GM12801 (cell line): ENCODE measurements around the gene FIG4.

ENCODE experiments used
- CTCF ChIP-seq: IDR thresholded peaks from one replicate; pipeline ENCODE4 v1.5.1; 2011; ENCODE audit warnings: control low read depth; ENCODE audit not compliant: insufficient read length; ENCODE audit errors: extremely low read depth

The FIG4 gene

DNA sequence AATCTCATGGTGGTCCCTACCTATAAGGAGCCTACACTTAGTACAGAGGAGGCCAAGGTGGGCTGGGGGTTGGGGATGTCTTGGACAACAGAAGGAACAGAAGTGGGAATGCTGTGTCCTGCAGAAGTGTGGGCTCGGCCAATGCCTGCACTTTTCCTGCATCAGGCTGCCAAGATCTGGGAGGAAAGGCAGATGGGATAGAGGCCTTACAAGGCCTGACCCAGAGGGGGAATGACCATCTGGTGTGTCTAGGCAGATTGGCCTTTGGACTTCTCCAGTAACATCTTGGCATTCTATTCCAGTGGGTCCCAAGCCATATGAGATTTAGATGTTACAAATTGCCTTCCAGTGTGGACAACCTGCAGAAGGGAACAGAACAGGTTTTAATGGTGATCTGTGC, 162.3 kb downstream of the FIG4 start:
- no peak for TF ChIP-seq CTCF

DNA sequence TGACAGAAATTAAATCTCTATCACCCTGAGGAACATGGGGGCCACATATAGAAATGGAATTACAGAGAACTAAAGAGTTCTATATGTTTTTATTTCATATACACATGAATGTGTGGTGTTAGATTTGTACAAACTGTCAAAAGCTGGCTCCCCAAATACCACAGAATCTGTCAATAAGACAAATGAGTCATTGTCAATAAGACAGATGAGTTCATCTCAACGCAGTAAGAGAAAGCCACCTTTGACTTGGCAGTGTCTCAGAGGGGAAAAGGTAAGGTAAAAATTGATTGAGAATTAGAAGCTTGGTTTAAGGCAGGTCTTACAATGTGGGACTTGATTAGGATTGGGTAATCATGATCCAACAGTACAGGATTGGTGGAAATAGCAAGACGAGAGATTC, 162.9 kb downstream of the FIG4 start:
- TF ChIP-seq CTCF = no peak

DNA sequence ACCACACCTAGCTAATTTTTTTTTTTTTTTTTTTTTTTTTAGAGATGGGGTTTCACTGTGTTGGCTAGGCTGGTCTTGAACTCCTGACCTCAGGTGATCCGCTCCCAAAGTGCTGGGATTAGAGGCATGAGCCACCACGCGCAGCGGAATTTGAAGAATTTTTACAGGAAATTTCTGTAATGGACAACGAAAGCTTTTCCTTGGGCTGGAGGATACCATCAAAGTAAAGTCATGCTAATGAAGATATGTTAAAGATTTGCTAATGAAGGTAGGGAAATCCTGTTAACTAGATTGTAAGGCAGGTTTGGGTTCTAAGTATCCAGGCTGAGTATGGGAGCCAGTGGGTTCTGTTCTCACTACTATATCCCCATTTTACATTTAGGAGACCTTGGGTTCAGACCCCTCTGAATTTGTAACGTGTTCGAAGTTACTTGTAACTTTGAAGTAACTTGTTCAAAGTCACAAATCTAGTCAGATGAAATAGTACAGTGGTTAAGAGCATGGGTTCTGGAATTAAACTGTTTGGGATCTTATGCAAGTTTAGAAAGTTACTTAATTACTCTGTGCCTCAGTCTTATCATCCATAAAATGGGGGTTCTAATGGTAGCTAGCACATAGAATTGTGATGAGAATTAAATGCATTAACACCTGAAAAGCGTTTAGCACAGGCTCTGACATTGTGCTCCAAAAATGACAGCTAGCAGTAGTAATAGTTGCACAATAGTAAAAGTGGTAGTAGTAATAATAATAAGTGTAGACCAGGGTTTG, 163.6 kb downstream of the FIG4 start:
- no peak for TF ChIP-seq CTCF

- TF ChIP-seq CTCF = no peak
Measured at GRCh38 chr6:109861946-109862345, 170.8 kb downstream of the FIG4 start.

GRCh38 chr6:109864050-109864449, 173.0 kb downstream of the FIG4 start:
- TF ChIP-seq CTCF = no peak

GRCh38 chr6:109865968-109866367, 174.9 kb downstream of the FIG4 start:
- no peak for TF ChIP-seq CTCF

GRCh38 chr6:109867009-109867969, 176.2 kb downstream of the FIG4 start:
- TF ChIP-seq CTCF = no peak
